VCaP (cell line): ENCODE data around the gene GGACT.
"Not testable (repeated sequence)": the region's sequence is repeated elsewhere in the genome, so short reads cannot be mapped to it uniquely, and the experiment has no call there.

Source experiments
- H3K27ac ChIP-seq: fragments of 450-650 bp; 2 replicates; pipeline ENCODE4 v1.5.1; 2017
- CTCF ChIP-seq: fragments of 450-650 bp; conservative IDR thresholded peaks from 2 replicates; pipeline ENCODE4 v1.5.1; 2017; ENCODE audit warnings: mild to moderate bottlenecking, moderate library complexity

Gene GGACT

GRCh38 chr13:100581504-100581903 lies 7.1 kb downstream of the GGACT start:
- no peak overlapping the region for H3K27ac ChIP-seq
- no peak for TF ChIP-seq CTCF

GRCh38 chr13:100581030-100581429 lies 7.6 kb downstream of the GGACT start:
- no peak overlapping the region for H3K27ac ChIP-seq
- TF ChIP-seq CTCF, result no peak

GRCh38 chr13:100580045-100580444 lies 8.5 kb downstream of the GGACT start:
- no peak overlapping the region for H3K27ac ChIP-seq
- no peak for TF ChIP-seq CTCF

GRCh38 chr13:100577239-100577638 lies 11.3 kb downstream of the GGACT start:
- H3K27ac ChIP-seq, result not testable (repeated sequence)

- H3K27ac ChIP-seq, result no peak overlapping the region
- TF ChIP-seq CTCF, result peak; percentile 90
Measured at GRCh38 chr13:100573121-100573520, 15.5 kb downstream of the GGACT start.

- TF ChIP-seq CTCF, result no peak
- H3K27ac ChIP-seq, result no peak overlapping the region
Measured at GRCh38 chr13:100566543-100566942, 22.0 kb downstream of the GGACT start.

- no peak overlapping the region for H3K27ac ChIP-seq
- no peak for TF ChIP-seq CTCF
Measured at GRCh38 chr13:100565286-100565685, 23.3 kb downstream of the GGACT start.

GRCh38 chr13:100564444-100565223 lies 24.0 kb downstream of the GGACT start:
- no peak overlapping the region for H3K27ac ChIP-seq
- TF ChIP-seq CTCF, result no peak
